Neural progenitor cell (in vitro differentiated cells): ENCODE data around the gene KISS1R. TPM values are rescaled to one million over a fixed set of nuclear protein-coding genes. Genes with fewer than 3 reads are reported as not detected.

Source experiments
- DNase-seq: peaks from one replicate; pipeline ENCODE4 v3.0.0-alpha.2; 2016; ENCODE audit warnings: low spot score
- H2AFZ ChIP-seq: fragments of 200-600 bp; sonication (generic); replicated peaks from 2 replicates; pipeline ENCODE4 v1.6.1; 2016; ENCODE audit warnings: antibody characterized with exemption
- H3F3A ChIP-seq: fragments of 200-600 bp; sonication (generic); 2 replicates; pipeline ENCODE4 v1.6.1; 2016; ENCODE audit warnings: antibody characterized with exemption, low read depth
- H3K27ac ChIP-seq: fragments of 200-600 bp; sonication (generic); 2 replicates; pipeline ENCODE4 v1.5.1; 2016; ENCODE audit warnings: mild to moderate bottlenecking
- H3K27me3 ChIP-seq: fragments of 200-600 bp; sonication (generic); 2 replicates; pipeline ENCODE4 v1.6.1; 2016; ENCODE audit warnings: mild to moderate bottlenecking, moderate library complexity
- H3K36me3 ChIP-seq: fragments of 200-600 bp; sonication (generic); 2 replicates; pipeline ENCODE4 v1.5.1; 2016
- H3K4me1 ChIP-seq: fragments of 200-600 bp; sonication (generic); 2 replicates; pipeline ENCODE4 v1.6.1; 2016; ENCODE audit warnings: mixed run types
- H3K4me2 ChIP-seq: fragments of 200-600 bp; sonication (generic); 2 replicates; pipeline ENCODE4 v1.6.1; 2016
- H3K4me3 ChIP-seq: fragments of 200-600 bp; sonication (generic); 2 replicates; pipeline ENCODE4 v1.5.1; 2016
- H3K79me2 ChIP-seq: fragments of 200-600 bp; sonication (generic); 2 replicates; pipeline ENCODE4 v1.6.1; 2016; ENCODE audit warnings: low read depth
- H3K9ac ChIP-seq: fragments of 200-600 bp; sonication (generic); 2 replicates; pipeline ENCODE4 v1.6.1; 2016
- H3K9me3 ChIP-seq: fragments of 200-600 bp; sonication (generic); 2 replicates; pipeline ENCODE4 v1.5.1; 2016; ENCODE audit warnings: low read depth
- H4K20me1 ChIP-seq: fragments of 200-600 bp; sonication (generic); 2 replicates; pipeline ENCODE4 v1.6.1; 2016; ENCODE audit warnings: low read depth
- H3K27ac Mint-ChIP-seq: 3 replicates; pipeline ENCODE4 v1.8.0; 2021; ENCODE audit warnings: mixed read lengths
- H3K27me3 Mint-ChIP-seq: 2 replicates; pipeline ENCODE4 v1.8.0; 2022; ENCODE audit warnings: low read depth, mild to moderate bottlenecking, inconsistent platforms, moderate library complexity, mixed read lengths; ENCODE audit not compliant: insufficient read depth
- H3K36me3 Mint-ChIP-seq: 3 replicates; pipeline ENCODE4 v1.8.0; 2021; ENCODE audit warnings: mixed read lengths
- H3K4me1 Mint-ChIP-seq: 3 replicates; pipeline ENCODE4 v1.8.0; 2021; ENCODE audit warnings: mixed read lengths
- H3K4me3 Mint-ChIP-seq: 3 replicates; pipeline ENCODE4 v1.8.0; 2021; ENCODE audit warnings: mild to moderate bottlenecking, moderate library complexity, mixed read lengths
- H3K9me3 Mint-ChIP-seq: 3 replicates; pipeline ENCODE4 v1.8.0; 2020; ENCODE audit warnings: mixed read lengths
- CTCF ChIP-seq: fragments of 200-600 bp; sonication (generic); IDR thresholded peaks from 2 replicates; pipeline ENCODE4 v1.5.1; 2017; ENCODE audit warnings: antibody characterized with exemption, mild to moderate bottlenecking
- EZH2 ChIP-seq: fragments of 200-600 bp; sonication (generic); IDR thresholded peaks from 2 replicates; pipeline ENCODE4 v1.6.1; 2017; ENCODE audit warnings: antibody characterized with exemption, mild to moderate bottlenecking, moderate library complexity
- EZH2phosphoT487 ChIP-seq: fragments of 200-600 bp; sonication (generic); IDR thresholded peaks from 2 replicates; pipeline ENCODE4 v1.6.1; 2017; ENCODE audit warnings: antibody characterized with exemption
- total RNA-seq: library from RNA; depleted of rRNA; stranded (reverse); fragments of >200 nt; gene quantifications from 2 replicates; pipeline ENCODE4 v1.2.3, GENCODE V29; 2015; ENCODE audit warnings: low replicate concordance

The KISS1R gene
- total RNA-seq, 1 donor from 2014 or later = not detected

- no peak overlapping the region for H2AFZ ChIP-seq
- H3K9me3 ChIP-seq = no peaks in the 10 kb centered on the region
- peaks cover 9% of the 10 kb centered on the region for H3K79me2 ChIP-seq
- H3K36me3 ChIP-seq = no peaks in the 10 kb centered on the region
- H3K4me3 Mint-ChIP-seq = no peak overlapping the region
- H3K9me3 Mint-ChIP-seq = no peaks in the 10 kb centered on the region
- no peak overlapping the region for H3K27ac ChIP-seq
- H3K27me3 Mint-ChIP-seq = peaks cover 9% of the 10 kb centered on the region
- no peaks in the 10 kb centered on the region for H3K27me3 ChIP-seq
- H3K4me2 ChIP-seq = no peak overlapping the region
- H4K20me1 ChIP-seq = peaks cover 43% of the 10 kb centered on the region
- peaks cover 1% of the 10 kb centered on the region for H3K36me3 Mint-ChIP-seq
- H3F3A ChIP-seq = peaks cover 19% of the 10 kb centered on the region
- H3K27ac Mint-ChIP-seq = no peak overlapping the region
- peaks cover under 1% of the 10 kb centered on the region for H3K4me1 ChIP-seq
- TF ChIP-seq EZH2phosphoT487 = no peak
- TF ChIP-seq CTCF = peak; percentile 30
- peaks cover 21% of the 10 kb centered on the region for H3K4me1 Mint-ChIP-seq
- H3K4me3 ChIP-seq = no peak overlapping the region
- DNase-seq = peak; percentile 59
- H3K9ac ChIP-seq = no peak overlapping the region
These were observed 19.6 kb upstream of the KISS1R start for GRCh38 chr19:897442-898039.

- Mint-ChIP-seq H3K27me3 (peaks cover 4% of the 10 kb centered on the region), H3K9me3 (no peaks in the 10 kb centered on the region), H3K36me3 (peaks cover 1% of the 10 kb centered on the region), H3K4me1 (peaks cover 22% of the 10 kb centered on the region), H3K4me3 (no peak overlapping the region), H3K27ac (peak overlapping the region; percentile 58)
- Histone ChIP-seq H3K4me1 (peaks cover 10% of the 10 kb centered on the region), H3K79me2 (peaks cover 15% of the 10 kb centered on the region), H3K9ac (no peak overlapping the region), H3F3A (peaks cover 27% of the 10 kb centered on the region), H3K4me3 (no peak overlapping the region), H2AFZ (no peak overlapping the region), H3K9me3 (no peaks in the 10 kb centered on the region), H3K36me3 (no peaks in the 10 kb centered on the region), H4K20me1 (peaks cover 54% of the 10 kb centered on the region), H3K27ac (no peak overlapping the region), H3K27me3 (no peaks in the 10 kb centered on the region), H3K4me2 (no peak overlapping the region)
- DNase-seq = peak; percentile 54
- TF ChIP-seq EZH2 (no peak), CTCF (no peak), EZH2phosphoT487 (no peak)
These were observed 18.5 kb upstream of the KISS1R start for GRCh38 chr19:898663-899062.

GRCh38 chr19:899336-900042 lies 17.6 kb upstream of the KISS1R start:
- H3K9me3 ChIP-seq = no peaks in the 10 kb centered on the region
- Mint-ChIP-seq H3K27ac (no peak overlapping the region), H3K36me3 (peaks cover 1% of the 10 kb centered on the region), H3K4me1 (peaks cover 27% of the 10 kb centered on the region), H3K9me3 (no peaks in the 10 kb centered on the region), H3K27me3 (peaks cover 2% of the 10 kb centered on the region), H3K4me3 (no peak overlapping the region)
- no peaks in the 10 kb centered on the region for H3K36me3 ChIP-seq
- no peak overlapping the region for H3K4me2 ChIP-seq
- H3K27ac ChIP-seq = no peak overlapping the region
- H2AFZ ChIP-seq = no peak overlapping the region
- H3F3A ChIP-seq = peaks cover 27% of the 10 kb centered on the region
- H3K79me2 ChIP-seq = peaks cover 18% of the 10 kb centered on the region
- no peak for DNase-seq
- peaks cover 10% of the 10 kb centered on the region for H3K4me1 ChIP-seq
- H3K9ac ChIP-seq = no peak overlapping the region
- peaks cover 62% of the 10 kb centered on the region for H4K20me1 ChIP-seq
- TF ChIP-seq CTCF = no peak
- no peak for TF ChIP-seq EZH2
- TF ChIP-seq EZH2phosphoT487 = no peak
- H3K4me3 ChIP-seq = no peak overlapping the region
- no peaks in the 10 kb centered on the region for H3K27me3 ChIP-seq
